Panc1 (cell line): ENCODE measurements around the gene ESR2.

Source experiments
- CTCF ChIP-seq: fragments of 450-650 bp; IDR thresholded peaks from 2 replicates; pipeline ENCODE4 v1.5.1; 2017; ENCODE audit warnings: mild to moderate bottlenecking
- POLR2AphosphoS5 ChIP-seq: IDR thresholded peaks from 2 replicates; pipeline ENCODE4 v1.6.1; 2012; ENCODE audit warnings: mild to moderate bottlenecking, low read depth, low read length, moderate library complexity
- REST ChIP-seq, 2 experiments: IDR thresholded peaks; 2 replicates each; pipeline ENCODE4 v1.6.1; 2011 to 2012; ENCODE audit warnings: low read depth in 2 of 2, control low read depth in 1 of 2, low read length in 1 of 2, mild to moderate bottlenecking in 1 of 2, moderate library complexity in 1 of 2; ENCODE audit not compliant: insufficient read depth in 1 of 2
- SIN3A ChIP-seq: IDR thresholded peaks from 2 replicates; pipeline ENCODE4 v1.6.1; 2012; ENCODE audit warnings: low read depth, mild to moderate bottlenecking, low read length, moderate library complexity, borderline replicate concordance; ENCODE audit not compliant: insufficient read depth
- TCF7L2 ChIP-seq: IDR thresholded peaks from 2 replicates; pipeline ENCODE4 v1.6.1; 2011; ENCODE audit warnings: mild to moderate bottlenecking, low read depth, low read length, inconsistent platforms

- TF ChIP-seq CTCF, result no peak
- TF ChIP-seq REST (IDR thresholded peaks at IDR 0.05; ENCODE audit: insufficient read depth in 1 of 2, low read depth in 2 of 2, low read length in 1 of 2), result no peak
- TF ChIP-seq SIN3A, result no peak
- no peak for TF ChIP-seq TCF7L2
- TF ChIP-seq POLR2AphosphoS5, result no peak
These were observed 78.9 kb downstream of the ESR2 start for GRCh38 chr14:64215274-64215673.
